Stomach (tissue), 4 donors: ENCODE results near the gene CLOCK.

ENCODE experiments used
- EP300 ChIP-seq: sonication (generic); formaldehyde crosslinking; IDR thresholded peaks from one replicate; pipeline ENCODE4 v1.6.1; 2017; ENCODE audit warnings: antibody characterized with exemption
- POLR2AphosphoS5 ChIP-seq, 3 donors: sonication (generic); formaldehyde crosslinking; IDR thresholded peaks; one replicate each; pipeline ENCODE4 v1.6.1; 2016; ENCODE audit warnings: antibody characterized with exemption in 3 of 3
- TF ChIP-seq, protein P1 (sequence below), 7 experiments: fragments of 450-650 bp in 4 of 7; fragments of 200-600 bp in 3 of 7; sonication (generic) in 3 of 7; IDR thresholded peaks; one replicate each; pipeline ENCODE4 v1.5.1; 2016 to 2019; ENCODE audit warnings: antibody characterized with exemption in 7 of 7, control low read depth in 2 of 7, mild to moderate bottlenecking in 1 of 7

DNA sequence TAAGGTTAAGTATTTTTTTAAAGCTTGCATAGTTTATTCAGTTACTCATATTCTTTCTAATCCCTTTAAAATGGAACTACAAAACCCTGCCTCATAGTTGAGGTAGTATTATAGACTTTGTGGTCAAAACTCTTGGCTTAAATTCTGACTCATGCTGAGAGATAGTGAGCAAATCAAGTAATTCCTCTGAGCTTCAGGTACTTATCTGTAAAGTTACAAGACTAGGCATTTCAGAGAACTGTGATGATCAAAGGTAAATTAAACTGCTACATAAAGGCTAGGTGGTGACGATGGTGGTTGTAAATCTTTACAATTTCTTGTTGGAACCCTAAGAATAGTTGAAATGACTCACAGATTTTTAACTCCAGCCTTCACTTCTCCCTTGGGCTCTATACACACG is 3.2 kb upstream of the CLOCK start:
- TF ChIP-seq, protein P1, sequence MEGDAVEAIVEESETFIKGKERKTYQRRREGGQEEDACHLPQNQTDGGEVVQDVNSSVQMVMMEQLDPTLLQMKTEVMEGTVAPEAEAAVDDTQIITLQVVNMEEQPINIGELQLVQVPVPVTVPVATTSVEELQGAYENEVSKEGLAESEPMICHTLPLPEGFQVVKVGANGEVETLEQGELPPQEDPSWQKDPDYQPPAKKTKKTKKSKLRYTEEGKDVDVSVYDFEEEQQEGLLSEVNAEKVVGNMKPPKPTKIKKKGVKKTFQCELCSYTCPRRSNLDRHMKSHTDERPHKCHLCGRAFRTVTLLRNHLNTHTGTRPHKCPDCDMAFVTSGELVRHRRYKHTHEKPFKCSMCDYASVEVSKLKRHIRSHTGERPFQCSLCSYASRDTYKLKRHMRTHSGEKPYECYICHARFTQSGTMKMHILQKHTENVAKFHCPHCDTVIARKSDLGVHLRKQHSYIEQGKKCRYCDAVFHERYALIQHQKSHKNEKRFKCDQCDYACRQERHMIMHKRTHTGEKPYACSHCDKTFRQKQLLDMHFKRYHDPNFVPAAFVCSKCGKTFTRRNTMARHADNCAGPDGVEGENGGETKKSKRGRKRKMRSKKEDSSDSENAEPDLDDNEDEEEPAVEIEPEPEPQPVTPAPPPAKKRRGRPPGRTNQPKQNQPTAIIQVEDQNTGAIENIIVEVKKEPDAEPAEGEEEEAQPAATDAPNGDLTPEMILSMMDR (IDR thresholded peaks at IDR 0.05): no peak
- TF ChIP-seq POLR2AphosphoS5 (IDR thresholded peaks at IDR 0.05) (no peak), EP300 (no peak)
